ENCODE data around the gene SSH2. TPM values are rescaled to one million over a fixed set of nuclear protein-coding genes. Genes with fewer than 3 reads are reported as not detected.

The SSH2 gene
- total and polyA plus RNA-seq, 2 experiments from 2014 or later, result 32.4 to 43.2 TPM

DNA sequence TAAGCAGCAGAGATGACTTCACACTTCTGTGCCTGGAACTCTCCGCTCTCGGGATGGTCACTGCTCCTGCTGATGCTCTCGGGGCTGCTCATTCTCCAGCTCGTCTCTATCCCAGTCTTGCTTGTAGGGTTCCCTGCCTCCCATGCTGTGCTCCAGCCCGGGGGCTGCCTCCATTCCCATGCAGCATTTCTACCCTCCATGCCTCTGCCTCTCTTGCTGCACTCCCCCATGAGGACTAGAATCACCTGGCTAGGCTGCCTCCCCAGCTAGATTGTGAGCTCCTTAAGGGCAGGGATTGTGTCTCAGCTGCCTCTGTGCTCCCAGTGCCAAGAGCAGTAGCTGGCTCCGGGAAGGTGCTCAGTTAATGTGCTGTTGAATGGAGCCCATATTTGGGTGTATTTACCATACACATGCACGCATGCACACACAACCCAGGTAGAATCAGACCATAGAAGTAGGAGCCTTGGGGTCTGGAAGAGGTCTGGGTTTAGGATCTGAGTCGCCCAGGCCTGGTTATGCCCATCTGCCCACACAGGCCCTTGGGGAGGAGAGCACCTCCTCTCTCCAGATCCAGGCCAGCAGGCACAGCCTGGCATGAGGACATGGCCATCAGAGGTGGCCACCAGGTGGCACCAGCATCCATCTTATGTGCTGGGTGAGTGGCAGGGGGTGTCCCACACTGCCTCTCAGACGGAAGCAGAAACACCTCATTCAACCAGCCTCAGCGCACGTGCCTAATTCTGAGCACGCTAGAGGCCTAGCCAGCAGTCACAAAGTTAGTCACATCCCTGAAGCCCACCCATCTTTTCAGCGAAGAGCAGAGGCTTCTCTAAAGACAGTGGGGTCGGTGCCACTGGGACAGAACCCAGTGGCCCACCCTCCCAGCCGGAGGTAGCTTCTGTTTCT is 349.9 kb downstream of the SSH2 start:
- H3K27ac ChIP-seq, result no peak overlapping the region
- H3K36me3 ChIP-seq, result peaks cover 6% of the 10 kb centered on the region
- H3K9me3 ChIP-seq (ENCODE audit: low read depth), result no peaks in the 10 kb centered on the region
- H3K4me1 ChIP-seq (ENCODE audit: low read depth), result peaks cover 4% of the 10 kb centered on the region
- no peaks in the 10 kb centered on the region for H3K27me3 ChIP-seq
- DNase-seq (ENCODE audit: low read depth in 1 of 2, low spot score in 1 of 2), result peak; percentile 78 to 82
- H3K4me3 ChIP-seq, result no peak overlapping the region
- peak; percentile 83 for TF ChIP-seq CTCF (IDR thresholded peaks at IDR 0.05; ENCODE audit: low read depth, low read length)

- Histone ChIP-seq H3K27me3 (no peaks in the 10 kb centered on the region), H3K27ac (no peak overlapping the region), H3K4me3 (no peak overlapping the region), H3K4me1 (ENCODE audit: low read depth) (no peaks in the 10 kb centered on the region), H3K9me3 (ENCODE audit: low read depth) (no peaks in the 10 kb centered on the region), H3K36me3 (peaks cover 6% of the 10 kb centered on the region)
- no peak for TF ChIP-seq CTCF (IDR thresholded peaks at IDR 0.05; ENCODE audit: low read depth, low read length)
- no peak for DNase-seq (ENCODE audit: low read depth in 1 of 2, low spot score in 1 of 2)
Measured at GRCh38 chr17:29578626-29579485, 351.2 kb downstream of the SSH2 start.

- TF ChIP-seq CTCF (IDR thresholded peaks at IDR 0.05; ENCODE audit: low read depth, low read length), result no peak
- Histone ChIP-seq H3K27ac (no peak overlapping the region), H3K4me1 (ENCODE audit: low read depth) (peaks cover 5% of the 10 kb centered on the region), H3K4me3 (no peak overlapping the region), H3K27me3 (no peaks in the 10 kb centered on the region), H3K9me3 (ENCODE audit: low read depth) (no peaks in the 10 kb centered on the region), H3K36me3 (peaks cover 10% of the 10 kb centered on the region)
- DNase-seq (ENCODE audit: low read depth in 1 of 2, low spot score in 1 of 2), result peak in 1 of 2 donors; percentile 71
Measured at GRCh38 chr17:29577385-29578211, 352.4 kb downstream of the SSH2 start.

- Histone ChIP-seq H3K27me3 (no peaks in the 10 kb centered on the region), H3K4me1 (ENCODE audit: low read depth) (peaks cover 8% of the 10 kb centered on the region), H3K9me3 (ENCODE audit: low read depth) (no peaks in the 10 kb centered on the region), H3K27ac (no peak overlapping the region), H3K4me3 (no peak overlapping the region), H3K36me3 (peaks cover 10% of the 10 kb centered on the region)
- no peak for DNase-seq (ENCODE audit: low read depth in 1 of 2, low spot score in 1 of 2)
- TF ChIP-seq CTCF (IDR thresholded peaks at IDR 0.05; ENCODE audit: low read depth, low read length), result no peak
Measured at GRCh38 chr17:29577001-29577370, 353.0 kb downstream of the SSH2 start.
